ENCODE results near the gene EXD3.

The EXD3 gene

DNA sequence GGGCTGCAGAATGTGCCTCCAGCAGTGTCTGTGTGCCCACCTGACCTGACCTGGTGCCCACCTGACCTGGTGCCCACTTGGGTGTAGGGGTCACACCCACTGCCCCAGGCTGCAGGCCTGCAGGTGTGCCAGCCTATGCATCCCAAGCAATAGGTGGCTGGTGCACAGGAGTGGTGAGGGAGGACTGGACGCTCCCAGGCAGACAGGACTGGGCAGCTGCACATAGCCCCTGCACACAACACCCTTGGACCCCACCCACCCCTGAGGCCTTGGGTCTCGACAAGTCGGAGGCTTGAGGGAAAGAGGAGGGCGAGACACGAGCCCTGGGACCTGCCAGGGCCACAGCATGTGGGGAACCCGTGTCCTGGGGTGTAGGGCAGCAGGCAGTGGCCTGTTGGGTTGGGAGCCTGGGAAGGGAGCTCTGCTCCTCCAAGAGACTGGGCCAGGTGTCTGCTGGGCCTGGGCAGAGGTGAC, 110.1 kb downstream of the EXD3 start:
- DNase-seq (ENCODE audit: low read depth): no peak
- H3K4me3 ChIP-seq (ENCODE audit: low read length): no peak overlapping the region
- TF ChIP-seq, protein P1, sequence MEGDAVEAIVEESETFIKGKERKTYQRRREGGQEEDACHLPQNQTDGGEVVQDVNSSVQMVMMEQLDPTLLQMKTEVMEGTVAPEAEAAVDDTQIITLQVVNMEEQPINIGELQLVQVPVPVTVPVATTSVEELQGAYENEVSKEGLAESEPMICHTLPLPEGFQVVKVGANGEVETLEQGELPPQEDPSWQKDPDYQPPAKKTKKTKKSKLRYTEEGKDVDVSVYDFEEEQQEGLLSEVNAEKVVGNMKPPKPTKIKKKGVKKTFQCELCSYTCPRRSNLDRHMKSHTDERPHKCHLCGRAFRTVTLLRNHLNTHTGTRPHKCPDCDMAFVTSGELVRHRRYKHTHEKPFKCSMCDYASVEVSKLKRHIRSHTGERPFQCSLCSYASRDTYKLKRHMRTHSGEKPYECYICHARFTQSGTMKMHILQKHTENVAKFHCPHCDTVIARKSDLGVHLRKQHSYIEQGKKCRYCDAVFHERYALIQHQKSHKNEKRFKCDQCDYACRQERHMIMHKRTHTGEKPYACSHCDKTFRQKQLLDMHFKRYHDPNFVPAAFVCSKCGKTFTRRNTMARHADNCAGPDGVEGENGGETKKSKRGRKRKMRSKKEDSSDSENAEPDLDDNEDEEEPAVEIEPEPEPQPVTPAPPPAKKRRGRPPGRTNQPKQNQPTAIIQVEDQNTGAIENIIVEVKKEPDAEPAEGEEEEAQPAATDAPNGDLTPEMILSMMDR (conservative IDR thresholded peaks at IDR 0.05; ENCODE audit: low read length): no peak

GRCh38 chr9:137311986-137312851, 110.7 kb downstream of the EXD3 start:
- no peak for DNase-seq (ENCODE audit: low read depth)
- H3K4me3 ChIP-seq (ENCODE audit: low read length): no peak overlapping the region

GRCh38 chr9:137311171-137311985, 111.6 kb downstream of the EXD3 start:
- DNase-seq (ENCODE audit: low read depth): no peak
- TF ChIP-seq, protein P1 (conservative IDR thresholded peaks at IDR 0.05; ENCODE audit: low read length): no peak
- no peak overlapping the region for H3K4me3 ChIP-seq (ENCODE audit: low read length)

More at GRCh38 chr9:137311986-137312851, 110.7 kb downstream of the EXD3 start:
- TF ChIP-seq, protein P1 (conservative IDR thresholded peaks at IDR 0.05; ENCODE audit: low read length): no peak

GRCh38 chr9:137310189-137311052, 112.5 kb downstream of the EXD3 start:
- TF ChIP-seq, protein P1 (conservative IDR thresholded peaks at IDR 0.05; ENCODE audit: low read length): no peak
- no peak overlapping the region for H3K4me3 ChIP-seq (ENCODE audit: low read length)
- no peak for DNase-seq (ENCODE audit: low read depth)

- TF ChIP-seq, protein P1 (conservative IDR thresholded peaks at IDR 0.05; ENCODE audit: low read length): no peak
- no peak for DNase-seq (ENCODE audit: low read depth)
These were observed 113.4 kb downstream of the EXD3 start for GRCh38 chr9:137309368-137310188.

GRCh38 chr9:137308057-137308619, 114.8 kb downstream of the EXD3 start:
- no peak for DNase-seq (ENCODE audit: low read depth)
- no peak overlapping the region for H3K4me3 ChIP-seq (ENCODE audit: low read length)
- TF ChIP-seq, protein P1 (conservative IDR thresholded peaks at IDR 0.05; ENCODE audit: low read length): no peak

More at GRCh38 chr9:137309368-137310188, 113.4 kb downstream of the EXD3 start:
- no peak overlapping the region for H3K4me3 ChIP-seq (ENCODE audit: low read length)

Data from AG10803 (cell line).